Measurements from ENCODE around the gene KLHDC3.
"Not testable (repeated sequence)": the region's sequence is repeated elsewhere in the genome, so short reads cannot be mapped to it uniquely, and the experiment has no call there.

The KLHDC3 gene

GRCh38 chr6:43040542-43041257, 26.7 kb downstream of the KLHDC3 start:
- Histone ChIP-seq H3K36me3 (ENCODE audit: control insufficient read depth, insufficient read depth, low read length) (peaks cover 18% of the 10 kb centered on the region), H3K9me3 (ENCODE audit: control insufficient read depth, insufficient read depth, low read length) (no peaks in the 10 kb centered on the region), H3K27me3 (ENCODE audit: control insufficient read depth, insufficient read depth, low read length) (no peaks in the 10 kb centered on the region), H3K4me1 (ENCODE audit: control insufficient read depth, insufficient read depth, low read length) (no peaks in the 10 kb centered on the region), H3K4me3 (ENCODE audit: low read length) (no peak overlapping the region; the same call in 1 of the 2 replicates), H3K27ac (ENCODE audit: low read length) (no peak overlapping the region)
- WGBS (ENCODE audit: insufficient coverage, insufficient read length), result no CpG with 5 or more reads among the region's 18 CpGs
- no peak for DNase-seq (ENCODE audit: low read depth, low spot score)

- peaks cover 21% of the 10 kb centered on the region for H3K36me3 ChIP-seq (ENCODE audit: control insufficient read depth, insufficient read depth, low read length)
- not testable (repeated sequence) for H3K4me1 ChIP-seq (ENCODE audit: control insufficient read depth, insufficient read depth, low read length); DNase-seq (ENCODE audit: low read depth, low spot score); H3K9me3 ChIP-seq (ENCODE audit: control insufficient read depth, insufficient read depth, low read length); H3K4me3 ChIP-seq (ENCODE audit: low read length); H3K27me3 ChIP-seq (ENCODE audit: control insufficient read depth, insufficient read depth, low read length); H3K27ac ChIP-seq (ENCODE audit: low read length)
- WGBS (ENCODE audit: insufficient coverage, insufficient read length), result no CpG with 5 or more reads among the region's 8 CpGs
These were observed 27.4 kb downstream of the KLHDC3 start for GRCh38 chr6:43041475-43041874.

GRCh38 chr6:43043310-43043709, 29.3 kb downstream of the KLHDC3 start:
- Histone ChIP-seq H3K36me3 (ENCODE audit: control insufficient read depth, insufficient read depth, low read length) (peaks cover 16% of the 10 kb centered on the region), H3K4me1 (ENCODE audit: control insufficient read depth, insufficient read depth, low read length) (no peaks in the 10 kb centered on the region), H3K4me3 (ENCODE audit: low read length) (no peak overlapping the region), H3K9me3 (ENCODE audit: control insufficient read depth, insufficient read depth, low read length) (no peaks in the 10 kb centered on the region), H3K27ac (ENCODE audit: low read length) (no peak overlapping the region), H3K27me3 (ENCODE audit: control insufficient read depth, insufficient read depth, low read length) (no peaks in the 10 kb centered on the region)
- DNase-seq (ENCODE audit: low read depth, low spot score), result no peak
- WGBS (ENCODE audit: insufficient coverage, insufficient read length), result no CpG with 5 or more reads among the region's 9 CpGs

GRCh38 chr6:43045371-43045930, 31.4 kb downstream of the KLHDC3 start:
- Histone ChIP-seq H3K27me3 (ENCODE audit: control insufficient read depth, insufficient read depth, low read length) (no peaks in the 10 kb centered on the region), H3K27ac (ENCODE audit: low read length) (no peak overlapping the region), H3K36me3 (ENCODE audit: control insufficient read depth, insufficient read depth, low read length) (peaks cover 14% of the 10 kb centered on the region), H3K9me3 (ENCODE audit: control insufficient read depth, insufficient read depth, low read length) (no peaks in the 10 kb centered on the region), H3K4me1 (ENCODE audit: control insufficient read depth, insufficient read depth, low read length) (no peaks in the 10 kb centered on the region), H3K4me3 (ENCODE audit: low read length) (no peak overlapping the region)
- no CpG with 5 or more reads among the region's 11 CpGs for WGBS (ENCODE audit: insufficient coverage, insufficient read length)
- no peak for DNase-seq (ENCODE audit: low read depth, low spot score)

GRCh38 chr6:43047998-43048397, 33.9 kb downstream of the KLHDC3 start:
- no peak overlapping the region for H3K27ac ChIP-seq (ENCODE audit: low read length)
- peaks cover 15% of the 10 kb centered on the region for H3K36me3 ChIP-seq (ENCODE audit: control insufficient read depth, insufficient read depth, low read length)
- H3K4me1 ChIP-seq (ENCODE audit: control insufficient read depth, insufficient read depth, low read length), result 0 out of 2 replicates have a peak, but pooled peaks cover 1% of the 10 kb centered on the region
- no peak overlapping the region for H3K4me3 ChIP-seq (ENCODE audit: low read length)
- WGBS (ENCODE audit: insufficient coverage, insufficient read length), result no CpG with 5 or more reads among the region's 7 CpGs
- no peaks in the 10 kb centered on the region for H3K27me3 ChIP-seq (ENCODE audit: control insufficient read depth, insufficient read depth, low read length)
- DNase-seq (ENCODE audit: low read depth, low spot score), result no peak
- no peaks in the 10 kb centered on the region for H3K9me3 ChIP-seq (ENCODE audit: control insufficient read depth, insufficient read depth, low read length)

- H3K9me3 ChIP-seq (ENCODE audit: control insufficient read depth, insufficient read depth, low read length), result no peaks in the 10 kb centered on the region
- no peak overlapping the region for H3K27ac ChIP-seq (ENCODE audit: low read length)
- 0 out of 2 replicates have a peak, but pooled peaks cover 1% of the 10 kb centered on the region for H3K4me1 ChIP-seq (ENCODE audit: control insufficient read depth, insufficient read depth, low read length)
- H3K36me3 ChIP-seq (ENCODE audit: control insufficient read depth, insufficient read depth, low read length), result peaks cover 11% of the 10 kb centered on the region
- DNase-seq (ENCODE audit: low read depth, low spot score), result no peak
- no peak overlapping the region for H3K4me3 ChIP-seq (ENCODE audit: low read length)
- H3K27me3 ChIP-seq (ENCODE audit: control insufficient read depth, insufficient read depth, low read length), result no peaks in the 10 kb centered on the region
- no CpG with 5 or more reads among the region's 17 CpGs for WGBS (ENCODE audit: insufficient coverage, insufficient read length)
These were observed 36.9 kb downstream of the KLHDC3 start for GRCh38 chr6:43050981-43051380.

GRCh38 chr6:43052225-43052841, 38.3 kb downstream of the KLHDC3 start:
- Histone ChIP-seq H3K4me3 (ENCODE audit: low read length) (no peak overlapping the region), H3K9me3 (ENCODE audit: control insufficient read depth, insufficient read depth, low read length) (no peaks in the 10 kb centered on the region), H3K4me1 (ENCODE audit: control insufficient read depth, insufficient read depth, low read length) (0 out of 2 replicates have a peak, but pooled peaks cover 1% of the 10 kb centered on the region), H3K27ac (ENCODE audit: low read length) (no peak overlapping the region), H3K27me3 (ENCODE audit: control insufficient read depth, insufficient read depth, low read length) (no peaks in the 10 kb centered on the region), H3K36me3 (ENCODE audit: control insufficient read depth, insufficient read depth, low read length) (peaks cover 12% of the 10 kb centered on the region)
- no peak for DNase-seq (ENCODE audit: low read depth, low spot score)
- WGBS (ENCODE audit: insufficient coverage, insufficient read length), result no CpG with 5 or more reads among the region's 19 CpGs

GRCh38 chr6:43052842-43053544, 38.9 kb downstream of the KLHDC3 start:
- WGBS (ENCODE audit: insufficient coverage, insufficient read length), result no CpG with 5 or more reads among the region's 22 CpGs
- H3K36me3 ChIP-seq (ENCODE audit: control insufficient read depth, insufficient read depth, low read length), result peaks cover 12% of the 10 kb centered on the region

GRCh38 chr6:43053545-43054205, 39.6 kb downstream of the KLHDC3 start, which contains the start of gene CUL7:
Gene CUL7, minus strand, starts transcription at chr6:43053851. Its CDS starts 1,063 bp downstream, at chr6:43052788.
- WGBS (ENCODE audit: insufficient coverage, insufficient read length), result 100% methylated on average over 1 of the region's 45 CpGs
- peak; percentile 66 for DNase-seq (ENCODE audit: low read depth, low spot score)
- Histone ChIP-seq H3K27ac (ENCODE audit: low read length) (no peak within 1 kb of the TSS), H3K4me1 (ENCODE audit: control insufficient read depth, insufficient read depth, low read length) (0 out of 2 replicates have a peak, but pooled peaks cover 1% of the 10 kb centered on the region), H3K9me3 (ENCODE audit: control insufficient read depth, insufficient read depth, low read length) (no peaks in the 10 kb centered on the region), H3K27me3 (ENCODE audit: control insufficient read depth, insufficient read depth, low read length) (no peaks in the 10 kb centered on the region), H3K4me3 (ENCODE audit: low read length) (peak within 1 kb of the TSS; percentile 53; the same call in 1 of the 2 replicates), H3K36me3 (ENCODE audit: control insufficient read depth, insufficient read depth, low read length) (peaks cover 12% of the 10 kb centered on the region)

More at GRCh38 chr6:43052842-43053544, 38.9 kb downstream of the KLHDC3 start:
- Histone ChIP-seq H3K4me3 (ENCODE audit: low read length) (peak overlapping the region; percentile 53; the same call in 1 of the 2 replicates), H3K4me1 (ENCODE audit: control insufficient read depth, insufficient read depth, low read length) (0 out of 2 replicates have a peak, but pooled peaks cover 1% of the 10 kb centered on the region), H3K9me3 (ENCODE audit: control insufficient read depth, insufficient read depth, low read length) (no peaks in the 10 kb centered on the region), H3K27me3 (ENCODE audit: control insufficient read depth, insufficient read depth, low read length) (no peaks in the 10 kb centered on the region), H3K27ac (ENCODE audit: low read length) (no peak overlapping the region)
- DNase-seq (ENCODE audit: low read depth, low spot score), result no peak

Measured in iPS DF 6.9 (cell line).